HepG2 (cell line): ENCODE measurements around the gene ERMARD. TPM values are rescaled to one million over a fixed set of nuclear protein-coding genes. Genes with fewer than 3 reads are reported as not detected.

Experiments
- BCL6 ChIP-seq: IDR thresholded peaks from 2 replicates; pipeline ENCODE4 v1.6.1; 2016; ENCODE audit warnings: missing genetic modification reagents, missing compliant biosample characterization
- CHCHD3 ChIP-seq: sonication (generic); formaldehyde crosslinking; IDR thresholded peaks from 2 replicates; pipeline ENCODE4 v1.8.0; 2022; ENCODE audit warnings: mild to moderate bottlenecking, missing genetic modification reagents, moderate library complexity
- FOXA1 ChIP-seq, 2 experiments: fragments of 450-650 bp in 1 of 2; sonication (generic) in 1 of 2; formaldehyde crosslinking in 1 of 2; IDR thresholded peaks; 2 replicates each; pipeline versions ENCODE4 v1.4.0 to v1.6.1; 2016 to 2020; ENCODE audit warnings: missing genetic modification reagents in 1 of 2
- GATA4 ChIP-seq: sonication (generic); IDR thresholded peaks from 2 replicates; pipeline ENCODE4 v1.6.1; 2016; ENCODE audit warnings: antibody characterized with exemption, low read depth, borderline replicate concordance
- KAT2B ChIP-seq: fragments of 150-350 bp; IDR thresholded peaks from 2 replicates; pipeline ENCODE4 v1.6.1; 2014; ENCODE audit warnings: low read depth, low read length, borderline replicate concordance
- MZF1 ChIP-seq: sonication (generic); formaldehyde crosslinking; IDR thresholded peaks from 2 replicates; pipeline ENCODE4 v1.8.1; 2023; ENCODE audit warnings: mild to moderate bottlenecking, missing genetic modification reagents, borderline replicate concordance
- NBN ChIP-seq: fragments of 450-650 bp; conservative IDR thresholded peaks from 2 replicates; pipeline ENCODE4 v1.6.1; 2017
- NFRKB ChIP-seq: fragments of 450-650 bp; IDR thresholded peaks from 2 replicates; pipeline ENCODE4 v1.6.1; 2017
- ONECUT2 ChIP-seq: sonication (generic); formaldehyde crosslinking; IDR thresholded peaks from 2 replicates; pipeline ENCODE4 v1.4.0; 2020; ENCODE audit warnings: missing genetic modification reagents
- PHF5A ChIP-seq: IDR thresholded peaks from one replicate; pipeline ENCODE4 v1.6.1; 2018; ENCODE audit warnings: low read depth, missing genetic modification reagents; ENCODE audit not compliant: unreplicated experiment
- ZNF274 ChIP-seq: sonication (generic); formaldehyde crosslinking; IDR thresholded peaks from 2 replicates; pipeline ENCODE4 v1.5.1; 2020; ENCODE audit warnings: mild to moderate bottlenecking, missing genetic modification reagents
- ZNF546 ChIP-seq: sonication (generic); formaldehyde crosslinking; conservative IDR thresholded peaks from 2 replicates; pipeline ENCODE4 v1.8.1; 2023; ENCODE audit warnings: mild to moderate bottlenecking, missing genetic modification reagents
- ZNF577 ChIP-seq: sonication (generic); formaldehyde crosslinking; IDR thresholded peaks from 2 replicates; pipeline ENCODE4 v1.4.0; 2020; ENCODE audit warnings: mild to moderate bottlenecking, low read depth, missing genetic modification reagents, borderline replicate concordance
- ZNF629 ChIP-seq: sonication (generic); formaldehyde crosslinking; conservative IDR thresholded peaks from 2 replicates; pipeline ENCODE4 v1.5.0; 2020; ENCODE audit warnings: missing genetic modification reagents
- ZNF850 ChIP-seq: sonication (generic); formaldehyde crosslinking; conservative IDR thresholded peaks from 2 replicates; pipeline ENCODE4 v1.9.0; 2021; ENCODE audit warnings: mild to moderate bottlenecking, missing genetic modification reagents
- polyA plus RNA-seq, 8 experiments: library from polyadenylated mRNA; depleted of rRNA in 3 of 8; stranded (reverse) in 7 of 8; unstranded in 1 of 8; fragments of >200 nt; fragmentation: Illumina TruSeq in 4 of 8; extraction: Trizol in 4 of 8; gene quantifications; 2 replicates each; pipeline versions ENCODE4 v1.2.1 to v1.2.3, GENCODE V29; 2011 to 2016; ENCODE audit warnings: low read depth in 4 of 8, missing spikeins in 1 of 8, mixed read lengths in 1 of 8; ENCODE audit not compliant: insufficient read depth in 1 of 8
- total RNA-seq, 5 experiments: library from RNA; depleted of rRNA; stranded (reverse); fragments of >200 nt; fragmentation: Illumina TruSeq; extraction: Trizol; gene quantifications; 2 replicates each; pipeline ENCODE4 v1.2.3, GENCODE V29; 2016; ENCODE audit warnings: low read depth in 1 of 5
- TF ChIP-seq, protein P1 (sequence below): sonication (generic); formaldehyde crosslinking; IDR thresholded peaks from 2 replicates; pipeline ENCODE4 v1.5.1; 2020; ENCODE audit warnings: missing genetic modification reagents, mild to moderate bottlenecking, borderline replicate concordance
- TF ChIP-seq, protein P2 (sequence below): IDR thresholded peaks from 2 replicates; pipeline ENCODE4 v1.6.1; 2016; ENCODE audit warnings: mild to moderate bottlenecking, missing biosample characterization, missing genetic modification reagents
- TF ChIP-seq, protein P3 (sequence below): sonication (generic); formaldehyde crosslinking; IDR thresholded peaks from 2 replicates; pipeline ENCODE4 v1.8.1; 2023; ENCODE audit warnings: mild to moderate bottlenecking, moderate library complexity, missing genetic modification reagents
- TF ChIP-seq, protein P4 (sequence below): sonication (generic); formaldehyde crosslinking; IDR thresholded peaks from 2 replicates; pipeline ENCODE4 v1.5.0; 2020; ENCODE audit warnings: mild to moderate bottlenecking, missing genetic modification reagents
- TF ChIP-seq, protein P5 (sequence below): sonication (generic); formaldehyde crosslinking; IDR thresholded peaks from 2 replicates; pipeline ENCODE4 v1.5.0; 2020; ENCODE audit warnings: missing genetic modification reagents
- TF ChIP-seq, protein P6 (sequence below): sonication (generic); formaldehyde crosslinking; IDR thresholded peaks from 2 replicates; pipeline ENCODE4 v1.5.1; 2020; ENCODE audit warnings: mild to moderate bottlenecking, missing genetic modification reagents, borderline replicate concordance

The ERMARD gene
- total and polyA plus RNA-seq, 2 of the 13 experiments (the other 11 are each of a cell fraction or from before 2014, with no cell fraction given), result 8.8 to 10.7 TPM

DNA sequence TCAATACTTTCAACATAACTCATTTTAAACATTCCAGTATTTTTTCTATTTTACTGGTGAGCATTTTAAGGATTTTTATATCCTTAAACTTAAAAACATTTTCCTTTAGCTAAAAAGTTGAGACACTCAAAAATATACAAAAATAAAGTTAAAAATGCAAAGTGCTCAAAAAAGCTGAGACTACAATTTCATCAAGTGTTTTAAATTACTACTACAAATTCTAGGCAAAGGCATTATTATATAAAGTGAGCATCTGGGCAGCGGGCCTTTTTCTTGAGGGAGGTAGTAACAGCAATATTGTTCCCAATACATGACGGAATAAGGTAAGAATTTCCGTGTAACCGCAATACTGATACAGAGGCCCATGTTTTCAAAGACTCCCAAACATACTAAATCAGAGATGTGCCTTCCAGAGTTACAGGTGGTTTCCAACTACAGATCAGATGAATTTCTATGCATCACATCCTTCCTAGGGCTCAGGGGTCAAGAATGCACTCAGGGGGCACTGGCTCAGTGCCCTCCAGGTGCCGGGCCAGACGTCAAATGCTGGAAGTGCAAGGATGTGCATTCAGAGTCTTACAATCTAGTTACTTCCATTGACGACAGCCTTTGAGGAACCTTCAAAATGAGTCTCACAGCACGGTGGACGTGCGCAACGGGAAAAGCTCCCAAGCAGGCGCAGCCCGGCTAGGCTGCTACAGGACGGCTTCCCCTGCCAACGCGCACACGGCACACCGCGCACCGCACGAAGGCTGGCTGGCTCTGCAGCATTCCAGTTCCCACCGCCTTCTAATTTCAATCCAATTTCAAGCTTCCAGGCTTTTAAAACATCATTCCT is 28.8 kb upstream of the ERMARD start (continued):
- TF ChIP-seq ZNF629 (CRISPR knock-in tag) (no peak), MZF1 (CRISPR knock-in tag) (peak; percentile 80; the same call in 1 of the 2 replicates), GATA4 (no peak), FOXA1 (IDR thresholded peaks at IDR 0.05) (no peak), FOXA1 (CRISPR knock-in tag; IDR thresholded peaks at IDR 0.05) (no peak), BCL6 (CRISPR knock-in tag) (no peak), ONECUT2 (no peak), CHCHD3 (CRISPR knock-in tag) (no peak), ZNF850 (CRISPR knock-in tag) (no peak), NBN (no peak), PHF5A (no peak), NFRKB (no peak), KAT2B (no peak), ZNF274 (CRISPR knock-in tag) (no peak), ZNF577 (CRISPR knock-in tag) (no peak), ZNF546 (CRISPR knock-in tag) (no peak)
- TF ChIP-seq, protein P1, sequence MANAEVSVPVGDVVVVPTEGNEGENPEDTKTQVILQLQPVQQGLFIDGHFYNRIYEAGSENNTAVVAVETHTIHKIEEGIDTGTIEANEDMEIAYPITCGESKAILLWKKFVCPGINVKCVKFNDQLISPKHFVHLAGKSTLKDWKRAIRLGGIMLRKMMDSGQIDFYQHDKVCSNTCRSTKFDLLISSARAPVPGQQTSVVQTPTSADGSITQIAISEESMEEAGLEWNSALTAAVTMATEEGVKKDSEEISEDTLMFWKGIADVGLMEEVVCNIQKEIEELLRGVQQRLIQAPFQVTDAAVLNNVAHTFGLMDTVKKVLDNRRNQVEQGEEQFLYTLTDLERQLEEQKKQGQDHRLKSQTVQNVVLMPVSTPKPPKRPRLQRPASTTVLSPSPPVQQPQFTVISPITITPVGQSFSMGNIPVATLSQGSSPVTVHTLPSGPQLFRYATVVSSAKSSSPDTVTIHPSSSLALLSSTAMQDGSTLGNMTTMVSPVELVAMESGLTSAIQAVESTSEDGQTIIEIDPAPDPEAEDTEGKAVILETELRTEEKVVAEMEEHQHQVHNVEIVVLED (CRISPR knock-in tag), result peak; percentile 32; the same call in 1 of the 2 replicates
- TF ChIP-seq, protein P2, sequence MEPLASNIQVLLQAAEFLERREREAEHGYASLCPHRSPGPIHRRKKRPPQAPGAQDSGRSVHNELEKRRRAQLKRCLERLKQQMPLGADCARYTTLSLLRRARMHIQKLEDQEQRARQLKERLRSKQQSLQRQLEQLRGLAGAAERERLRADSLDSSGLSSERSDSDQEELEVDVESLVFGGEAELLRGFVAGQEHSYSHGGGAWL (CRISPR knock-in tag), result no peak
- TF ChIP-seq, protein P3, sequence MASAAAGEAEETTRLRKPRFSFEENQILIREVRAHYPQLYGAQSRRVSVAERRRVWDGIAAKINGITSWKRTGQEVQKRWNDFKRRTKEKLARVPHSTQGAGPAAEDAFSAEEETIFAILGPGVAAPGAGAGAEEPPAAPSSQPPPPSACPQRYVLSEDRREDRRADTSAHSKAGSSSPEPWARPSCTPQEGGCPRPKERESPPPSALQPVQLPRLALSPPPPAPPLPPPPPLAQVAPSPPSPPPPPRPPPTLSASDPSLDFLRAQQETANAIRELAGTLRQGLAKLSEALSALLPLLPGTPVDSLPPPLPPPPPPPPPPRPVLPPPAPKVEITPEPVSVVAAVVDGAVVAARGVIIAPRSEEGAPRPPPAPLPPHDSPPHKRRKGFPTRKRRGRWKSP (CRISPR knock-in tag), result no peak; the same call in 1 of the 2 replicates
- TF ChIP-seq, protein P4, sequence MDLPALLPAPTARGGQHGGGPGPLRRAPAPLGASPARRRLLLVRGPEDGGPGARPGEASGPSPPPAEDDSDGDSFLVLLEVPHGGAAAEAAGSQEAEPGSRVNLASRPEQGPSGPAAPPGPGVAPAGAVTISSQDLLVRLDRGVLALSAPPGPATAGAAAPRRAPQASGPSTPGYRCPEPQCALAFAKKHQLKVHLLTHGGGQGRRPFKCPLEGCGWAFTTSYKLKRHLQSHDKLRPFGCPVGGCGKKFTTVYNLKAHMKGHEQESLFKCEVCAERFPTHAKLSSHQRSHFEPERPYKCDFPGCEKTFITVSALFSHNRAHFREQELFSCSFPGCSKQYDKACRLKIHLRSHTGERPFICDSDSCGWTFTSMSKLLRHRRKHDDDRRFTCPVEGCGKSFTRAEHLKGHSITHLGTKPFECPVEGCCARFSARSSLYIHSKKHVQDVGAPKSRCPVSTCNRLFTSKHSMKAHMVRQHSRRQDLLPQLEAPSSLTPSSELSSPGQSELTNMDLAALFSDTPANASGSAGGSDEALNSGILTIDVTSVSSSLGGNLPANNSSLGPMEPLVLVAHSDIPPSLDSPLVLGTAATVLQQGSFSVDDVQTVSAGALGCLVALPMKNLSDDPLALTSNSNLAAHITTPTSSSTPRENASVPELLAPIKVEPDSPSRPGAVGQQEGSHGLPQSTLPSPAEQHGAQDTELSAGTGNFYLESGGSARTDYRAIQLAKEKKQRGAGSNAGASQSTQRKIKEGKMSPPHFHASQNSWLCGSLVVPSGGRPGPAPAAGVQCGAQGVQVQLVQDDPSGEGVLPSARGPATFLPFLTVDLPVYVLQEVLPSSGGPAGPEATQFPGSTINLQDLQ, result no peak
- TF ChIP-seq, protein P5, sequence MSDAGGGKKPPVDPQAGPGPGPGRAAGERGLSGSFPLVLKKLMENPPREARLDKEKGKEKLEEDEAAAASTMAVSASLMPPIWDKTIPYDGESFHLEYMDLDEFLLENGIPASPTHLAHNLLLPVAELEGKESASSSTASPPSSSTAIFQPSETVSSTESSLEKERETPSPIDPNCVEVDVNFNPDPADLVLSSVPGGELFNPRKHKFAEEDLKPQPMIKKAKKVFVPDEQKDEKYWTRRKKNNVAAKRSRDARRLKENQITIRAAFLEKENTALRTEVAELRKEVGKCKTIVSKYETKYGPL (CRISPR knock-in tag), result no peak
- TF ChIP-seq, protein P6, sequence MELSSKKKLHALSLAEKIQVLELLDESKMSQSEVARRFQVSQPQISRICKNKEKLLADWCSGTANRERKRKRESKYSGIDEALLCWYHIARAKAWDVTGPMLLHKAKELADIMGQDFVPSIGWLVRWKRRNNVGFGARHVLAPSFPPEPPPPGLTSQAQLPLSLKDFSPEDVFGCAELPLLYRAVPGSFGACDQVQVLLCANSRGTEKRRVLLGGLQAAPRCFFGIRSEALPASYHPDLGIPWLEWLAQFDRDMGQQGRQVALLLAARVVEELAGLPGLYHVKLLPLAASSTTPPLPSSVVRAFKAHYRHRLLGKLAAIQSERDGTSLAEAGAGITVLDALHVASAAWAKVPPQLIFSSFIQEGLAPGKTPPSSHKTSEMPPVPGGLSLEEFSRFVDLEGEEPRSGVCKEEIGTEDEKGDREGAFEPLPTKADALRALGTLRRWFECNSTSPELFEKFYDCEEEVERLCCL (CRISPR knock-in tag), result no peak
